HEK293 (cell line): ENCODE data around the gene TACC2.

Source experiments
- REST ChIP-seq: fragments of 450-650 bp; formaldehyde crosslinking; IDR thresholded peaks from 2 replicates; pipeline ENCODE4 v1.5.1; 2016; ENCODE audit warnings: missing biosample characterization, missing genetic modification characterization
- YY1 ChIP-seq: fragments of 450-650 bp; formaldehyde crosslinking; IDR thresholded peaks from 2 replicates; pipeline ENCODE4 v1.5.1; 2018; ENCODE audit warnings: missing biosample characterization, missing genetic modification characterization
- ZNF423 ChIP-seq: fragments of 450-650 bp; formaldehyde crosslinking; IDR thresholded peaks from 2 replicates; pipeline ENCODE4 v1.5.1; 2016; ENCODE audit warnings: missing biosample characterization, missing genetic modification characterization

- TF ChIP-seq ZNF423 (no peak), REST (tag by site-specific recombination) (no peak), YY1 (tag by site-specific recombination) (no peak)
Observed at GRCh38 chr10:122208571-122209430, 219.8 kb downstream of the TACC2 start.
